Stimulated activated CD8-positive, alpha-beta memory T cell treated with anti-CD3 and anti-CD28 coated beads, Interleukin-15, amount 100 ng/mL, for 48 hours (primary cell): ENCODE results near the gene CRYM.
"Not testable (repeated sequence)": the region's sequence is repeated elsewhere in the genome, so short reads cannot be mapped to it uniquely, and the experiment has no call there.

Experiments used
- DNase-seq, 2 donors: peaks; one replicate each; pipeline ENCODE4 v3.0.0-alpha.2; 2020; ENCODE audit warnings: low read depth in 2 of 2

The CRYM gene

DNA sequence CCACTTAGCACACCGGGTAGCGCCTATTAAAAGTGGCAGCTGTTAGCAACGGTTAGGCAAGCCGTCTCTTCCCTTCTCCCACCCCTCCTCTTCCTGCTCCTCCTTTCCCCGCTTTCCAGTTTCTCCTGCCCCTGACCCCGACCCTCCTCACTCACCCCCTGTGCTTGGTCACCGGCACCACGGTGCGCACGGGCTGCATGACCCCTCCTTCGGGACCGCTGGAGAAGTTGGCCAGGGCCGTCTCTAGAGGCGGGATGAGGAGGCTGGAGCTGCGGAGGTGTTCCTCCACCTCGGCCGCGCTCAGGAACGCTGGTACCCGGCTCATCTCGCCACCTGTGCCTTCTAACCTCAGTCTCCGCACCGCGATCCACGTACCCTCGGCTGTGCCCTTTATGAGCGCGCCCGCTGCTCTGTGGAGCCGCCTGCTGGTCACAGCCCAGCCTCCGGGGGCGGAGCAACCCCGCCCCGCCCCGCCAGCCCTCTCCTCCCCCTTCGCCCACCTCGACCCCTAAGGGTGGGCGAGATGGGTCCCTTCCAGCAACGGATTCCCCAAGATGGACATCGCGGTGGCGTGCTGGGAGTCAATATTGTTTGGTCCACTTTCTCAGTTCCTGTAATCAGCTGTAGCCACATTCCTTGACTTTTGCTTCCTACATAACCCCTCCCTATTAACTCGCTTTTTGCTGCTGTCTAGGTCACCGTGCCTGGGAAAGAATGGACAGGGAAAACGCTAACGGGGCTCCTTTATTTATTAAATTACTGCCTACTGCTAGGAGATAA lies at the start of gene CRYM:
Gene CRYM (minus strand): TSS at position 364 of the 780 bp plus-strand sequence. CDS start 39 bp downstream, at position 325.
- DNase-seq, result peak in 1 of 2 donors; percentile 40

GRCh38 chr16:21327046-21327445 lies 49.0 kb upstream of the CRYM start:
- no peak for DNase-seq

DNA sequence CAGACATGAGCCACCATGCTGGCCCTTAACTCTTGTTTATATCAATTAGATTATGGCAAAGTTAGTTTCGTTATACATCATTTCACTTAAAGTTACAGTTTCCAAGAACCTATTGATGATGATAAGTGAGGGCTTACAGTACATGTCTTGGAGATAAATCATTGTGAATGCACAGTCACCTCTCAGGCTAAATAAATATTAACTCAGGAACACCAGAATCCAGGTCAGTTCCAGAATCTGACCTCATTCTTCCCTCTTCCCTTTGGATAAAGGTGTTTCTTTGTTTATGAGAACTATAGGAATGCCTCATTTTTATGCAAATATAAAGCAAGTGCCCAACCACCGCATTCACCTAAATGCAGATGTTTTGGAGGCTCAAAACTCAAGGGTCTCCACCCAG lies 48.4 kb upstream of the CRYM start:
- no peak for DNase-seq

GRCh38 chr16:21324267-21324666 lies 46.2 kb upstream of the CRYM start:
- no peak for DNase-seq

DNA sequence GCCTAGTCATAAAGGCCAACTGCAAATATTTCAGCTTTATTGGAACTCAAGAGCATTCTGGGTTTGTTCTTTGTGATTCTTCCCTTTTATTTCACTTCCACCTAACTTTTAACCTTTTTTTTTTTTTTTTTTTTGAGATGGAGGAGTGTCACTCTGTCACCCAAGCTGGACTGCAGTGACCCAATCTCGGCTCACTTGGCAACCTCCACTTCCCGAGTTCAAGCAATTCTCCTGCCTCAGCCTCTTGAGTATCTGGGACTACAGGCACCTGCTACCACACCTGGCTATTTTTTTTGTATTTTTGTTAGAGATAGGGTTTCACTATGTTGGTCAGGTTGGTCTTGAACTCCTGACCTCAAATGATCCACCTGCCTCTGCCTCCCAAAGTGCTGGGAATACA lies 44.2 kb upstream of the CRYM start:
- DNase-seq, result not testable (repeated sequence)

DNA sequence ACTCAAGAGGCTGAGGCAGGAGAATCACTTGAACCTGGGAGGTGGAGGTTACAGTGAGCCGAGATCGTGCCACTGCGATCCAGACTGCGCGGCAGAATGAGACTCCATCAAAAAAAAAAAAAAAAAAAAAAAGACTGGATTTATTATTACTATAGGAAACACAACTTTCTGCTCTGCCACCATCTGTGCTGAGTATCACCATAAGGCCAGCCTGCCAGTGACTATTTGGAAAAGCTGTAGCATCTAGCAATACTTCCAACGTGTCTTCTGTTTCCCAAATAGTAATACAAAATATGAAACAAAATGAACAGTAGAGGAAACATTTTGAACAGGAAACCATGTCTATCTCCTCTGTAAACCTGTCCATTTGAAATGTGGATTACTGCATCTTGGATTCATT lies 43.6 kb upstream of the CRYM start:
- no peak for DNase-seq

DNA sequence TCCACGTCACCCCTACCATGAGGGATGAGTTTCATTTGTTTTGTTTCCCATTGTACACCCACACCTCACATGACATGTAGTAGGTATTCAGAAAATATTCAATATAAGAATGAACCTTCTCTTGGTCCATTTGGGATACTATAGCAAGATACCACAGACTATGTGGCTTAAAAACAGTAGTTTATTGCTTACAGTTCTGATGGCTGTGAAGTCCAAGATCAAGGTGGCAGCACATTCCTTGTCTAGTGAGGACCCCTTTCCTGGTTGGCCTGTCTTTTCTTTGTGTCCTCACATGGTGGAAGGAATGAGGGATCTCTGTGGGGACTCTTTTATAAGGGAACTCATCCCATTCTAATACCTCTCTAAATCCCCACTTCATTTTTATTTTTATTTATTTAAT lies 36.2 kb upstream of the CRYM start:
- DNase-seq, result no peak

- not testable (repeated sequence) for DNase-seq
These were observed 34.8 kb upstream of the CRYM start for GRCh38 chr16:21312863-21313372.

- DNase-seq, result not testable (repeated sequence)
These were observed 34.0 kb upstream of the CRYM start for GRCh38 chr16:21312046-21312445.

DNA sequence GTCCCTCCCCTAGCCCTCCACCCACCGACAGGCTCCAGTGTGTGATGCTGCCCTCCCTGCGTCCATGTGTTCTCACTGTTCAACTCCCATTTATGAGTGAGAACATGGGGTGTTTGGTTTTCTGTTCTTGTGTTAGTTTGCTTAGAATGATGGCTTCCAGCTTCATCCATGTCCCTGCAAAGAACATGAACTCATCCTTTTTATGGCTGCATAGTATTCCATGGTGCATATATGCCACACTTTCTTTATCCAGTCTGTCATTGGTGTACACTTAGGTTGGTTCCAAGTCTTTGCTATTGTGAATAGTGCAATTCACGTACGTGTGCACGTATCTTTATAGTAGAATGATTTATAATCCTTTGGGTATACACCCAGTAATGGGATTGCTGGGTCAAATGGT lies 28.6 kb upstream of the CRYM start:
- DNase-seq, result not testable (repeated sequence)

- DNase-seq, result no peak
These were observed 24.9 kb upstream of the CRYM start for GRCh38 chr16:21302898-21303528.

- DNase-seq, result no peak
These were observed 24.4 kb upstream of the CRYM start for GRCh38 chr16:21302454-21302853.

- no peak for DNase-seq
These were observed 23.8 kb upstream of the CRYM start for GRCh38 chr16:21301895-21302291.

- DNase-seq, result no peak
These were observed 23.2 kb upstream of the CRYM start for GRCh38 chr16:21301168-21301894.

- DNase-seq, result peak; percentile 30
These were observed 22.4 kb upstream of the CRYM start for GRCh38 chr16:21300309-21301167.

DNA sequence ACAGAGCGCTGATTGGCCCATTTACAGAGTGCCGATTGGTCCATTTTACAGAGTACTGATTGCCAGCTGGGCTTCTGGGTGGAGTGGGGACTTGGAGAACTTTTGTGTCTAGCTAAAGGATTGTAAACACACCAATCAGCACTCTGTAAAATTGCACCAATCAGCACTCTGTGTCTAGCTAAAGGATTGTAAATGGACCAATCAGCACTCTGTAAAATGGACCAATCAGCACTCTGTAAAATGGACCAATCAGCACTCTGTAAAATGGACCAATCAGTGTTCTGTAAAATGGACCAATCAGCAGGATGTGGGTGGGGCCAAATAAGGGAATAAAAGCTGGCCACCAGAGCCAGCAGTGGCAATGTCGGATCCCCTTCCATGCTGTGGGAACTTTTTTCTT lies 11.7 kb upstream of the CRYM start:
- not testable (repeated sequence) for DNase-seq

- no peak for DNase-seq
These were observed 7.2 kb upstream of the CRYM start for GRCh38 chr16:21285314-21285713.

DNA sequence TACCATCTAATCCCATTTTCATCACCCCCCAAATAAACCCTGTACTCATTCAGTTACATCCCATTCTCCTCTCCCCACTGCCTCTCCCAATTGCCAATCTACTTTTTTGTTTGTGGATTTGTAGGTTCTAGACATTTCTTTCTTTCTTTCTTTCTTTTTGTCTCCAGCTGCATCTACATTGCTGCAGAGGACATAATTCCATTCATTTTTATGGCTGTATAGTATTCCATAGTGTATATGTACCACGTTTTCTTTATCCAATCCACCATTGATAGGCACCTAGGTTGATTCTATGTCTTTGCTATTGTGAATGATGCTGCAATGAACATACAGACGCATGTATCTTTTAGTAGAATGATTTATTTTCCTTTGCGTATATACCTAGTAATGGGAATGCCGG lies 6.3 kb upstream of the CRYM start:
- DNase-seq, result no peak

GRCh38 chr16:21283521-21284289 lies 5.6 kb upstream of the CRYM start:
- no peak for DNase-seq

- no peak for DNase-seq
These were observed 3.8 kb upstream of the CRYM start for GRCh38 chr16:21281698-21282389.
